ENCODE data around the gene SPN.
"Not testable (repeated sequence)": the region's sequence is repeated elsewhere in the genome, so short reads cannot be mapped to it uniquely, and the experiment has no call there.

The SPN gene

DNA sequence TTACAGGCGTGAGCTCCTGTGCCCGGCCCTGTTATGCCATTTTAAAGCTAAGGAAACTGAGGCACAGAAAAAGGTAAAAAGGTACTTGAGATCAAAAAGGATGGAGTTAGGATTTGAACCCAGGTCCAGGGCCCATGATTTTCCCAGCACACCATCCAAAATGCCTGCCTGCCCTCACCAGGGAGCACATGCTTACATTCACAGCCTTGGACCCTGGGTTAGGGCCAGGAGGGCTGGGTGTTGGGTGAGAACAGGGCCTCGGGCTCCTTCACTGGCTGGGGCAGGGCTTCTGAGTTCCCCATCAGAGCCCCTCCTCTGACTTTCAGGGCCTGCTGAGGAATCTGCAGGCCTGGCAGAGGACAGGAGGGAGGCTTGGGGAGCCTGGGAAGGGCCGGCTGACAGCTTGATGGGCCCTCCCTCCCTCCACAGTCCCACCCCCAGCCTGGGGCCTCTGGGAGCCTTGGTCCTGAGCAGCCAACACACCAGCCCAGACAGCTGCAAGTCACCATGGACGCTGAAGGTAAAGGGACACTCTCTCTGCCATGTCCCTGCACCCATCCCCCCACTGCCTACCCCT lies 15.7 kb downstream of the SPN start, which contains the start of gene QPRT:
QPRT (plus strand) TSS at position 490 of the 577 bp plus-strand sequence; CDS start at position 508, 18 bp downstream.
- DNase-seq (ENCODE audit: low spot score): peak; percentile 49

DNA sequence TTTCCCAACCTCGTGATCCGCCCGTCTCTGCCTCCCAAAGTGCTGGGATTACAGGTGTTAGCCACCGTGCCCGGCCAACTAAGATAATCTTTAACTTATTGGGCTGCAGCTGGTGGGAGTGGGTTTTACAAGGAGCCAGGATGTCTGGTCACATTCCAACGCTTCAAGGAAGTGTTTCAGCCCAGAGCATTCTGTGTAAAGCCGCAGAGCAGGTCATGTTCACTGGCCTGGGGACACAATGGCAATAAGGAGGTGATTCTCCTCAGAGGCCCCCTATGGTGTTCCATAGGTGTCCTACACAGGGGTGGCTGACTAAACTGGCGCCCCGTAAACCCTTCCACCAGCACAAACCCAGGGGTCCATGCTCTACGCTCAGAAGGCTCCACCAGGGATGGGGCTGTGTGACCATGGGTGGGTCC lies 17.1 kb downstream of the SPN start:
- no peak for DNase-seq (ENCODE audit: low spot score)

DNA sequence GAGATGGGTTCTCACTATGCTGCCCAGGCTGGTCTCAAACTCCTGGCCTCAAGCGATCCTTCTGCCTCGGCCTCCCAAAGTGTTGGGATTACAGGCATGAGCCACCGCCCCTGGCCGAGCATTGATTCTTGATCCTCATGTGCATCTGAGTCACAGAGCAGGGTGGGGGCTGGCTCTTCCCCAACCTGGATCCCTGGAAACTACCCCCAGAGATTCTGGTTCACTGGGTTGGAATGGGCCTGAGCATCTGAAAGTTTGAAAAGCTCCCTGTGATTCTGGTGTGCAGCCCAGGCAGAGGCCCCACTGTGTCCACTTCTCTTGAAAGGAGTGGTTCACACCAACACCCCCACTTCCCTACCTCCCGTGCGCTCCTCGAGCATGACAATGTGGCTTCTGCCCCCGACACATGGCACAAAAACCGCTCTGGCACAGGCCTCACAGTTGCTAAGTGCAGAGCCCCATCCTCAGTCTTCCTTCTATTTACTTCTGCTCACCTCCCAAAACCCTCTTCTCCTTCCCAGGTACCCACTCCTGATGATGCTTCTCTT lies 20.6 kb downstream of the SPN start:
- no peak for DNase-seq (ENCODE audit: low spot score)

DNA sequence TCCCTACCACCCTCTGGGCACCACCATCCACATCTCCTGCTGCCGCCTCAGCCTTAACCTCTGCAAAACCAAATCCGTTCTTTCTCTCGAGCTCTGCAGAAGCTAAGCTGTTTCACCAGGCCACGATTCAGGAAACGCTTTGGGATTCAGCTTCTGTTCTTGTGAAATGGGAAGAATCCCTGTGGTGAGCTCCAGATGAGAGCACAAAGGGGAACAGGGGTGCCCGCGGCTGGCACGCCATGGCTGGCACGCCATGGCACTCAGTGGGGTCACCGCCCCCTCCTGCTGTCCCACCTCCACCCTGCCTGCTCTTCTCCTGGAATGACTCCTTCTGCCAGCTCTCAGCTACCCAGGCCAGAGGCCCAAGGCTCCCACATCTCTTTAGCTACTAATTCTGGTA lies 21.6 kb downstream of the SPN start:
- DNase-seq (ENCODE audit: low spot score): no peak

DNA sequence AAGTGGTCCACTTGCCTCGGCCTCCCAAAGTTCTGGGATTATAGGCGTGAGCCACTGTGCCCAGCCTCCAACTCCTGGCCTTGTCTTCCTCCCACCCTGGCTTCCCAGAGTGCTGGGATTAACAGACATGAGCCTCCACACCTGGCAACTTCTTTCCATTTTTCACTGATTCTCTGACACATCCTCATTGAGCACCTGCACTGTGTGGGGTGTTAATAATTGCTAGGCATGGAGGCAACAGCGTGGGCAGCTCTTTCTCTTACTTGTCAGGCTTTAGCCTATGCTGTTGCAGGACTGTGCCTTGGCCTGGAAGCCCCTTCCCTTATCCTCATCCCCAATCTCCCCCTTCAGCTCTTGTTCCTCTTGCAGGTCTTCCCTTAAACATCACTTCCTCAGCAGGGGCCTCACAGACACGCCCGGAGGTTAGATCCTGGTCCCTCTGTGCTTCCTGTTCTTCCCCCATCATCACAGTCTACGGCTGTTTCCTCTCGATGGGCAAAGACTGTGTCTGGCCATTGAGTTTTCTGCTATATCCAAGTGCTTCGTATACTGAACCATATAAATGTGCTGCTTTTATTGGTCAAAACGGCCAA lies 23.8 kb downstream of the SPN start:
- no peak for DNase-seq (ENCODE audit: low spot score)

DNA sequence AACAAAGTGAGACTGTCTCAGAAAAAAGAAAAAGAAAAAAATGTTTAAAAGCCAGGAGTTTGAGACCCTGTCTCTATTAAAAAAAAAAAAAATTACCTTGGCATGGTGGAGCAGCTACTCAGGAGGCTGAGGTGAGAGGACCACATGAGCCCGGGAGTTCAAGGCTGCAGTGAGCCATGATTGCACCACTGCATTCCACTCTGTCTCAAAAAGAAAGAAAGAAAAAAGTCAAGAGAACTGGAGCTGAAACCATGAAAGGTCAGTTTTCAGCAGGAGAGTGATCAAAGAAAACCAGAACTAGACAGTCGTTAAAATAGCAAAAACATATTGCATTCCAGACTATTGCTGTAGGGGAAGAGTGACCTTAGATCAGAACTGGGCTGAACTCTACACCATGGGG lies 24.7 kb downstream of the SPN start:
- DNase-seq (ENCODE audit: low spot score): no peak

DNA sequence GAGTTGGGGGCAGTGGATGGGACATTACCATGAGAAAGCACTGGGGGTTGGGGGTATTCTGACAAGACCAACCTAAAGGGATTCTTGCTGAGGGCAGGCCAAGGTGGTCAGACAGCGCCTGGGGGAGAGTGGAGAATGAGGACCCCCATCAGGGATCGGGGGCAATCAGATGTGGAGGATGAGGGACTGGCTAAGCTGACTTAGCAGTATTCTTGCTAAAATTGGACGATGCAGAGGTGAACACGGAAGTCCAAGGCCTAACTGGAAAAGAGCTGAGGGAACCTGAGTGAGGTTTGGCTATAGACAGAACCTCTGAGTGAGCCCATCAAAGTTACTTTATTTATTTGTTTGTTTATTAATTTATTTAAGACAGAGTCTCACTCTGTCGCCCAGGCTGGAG lies 25.1 kb downstream of the SPN start:
- DNase-seq (ENCODE audit: low spot score): no peak

DNA sequence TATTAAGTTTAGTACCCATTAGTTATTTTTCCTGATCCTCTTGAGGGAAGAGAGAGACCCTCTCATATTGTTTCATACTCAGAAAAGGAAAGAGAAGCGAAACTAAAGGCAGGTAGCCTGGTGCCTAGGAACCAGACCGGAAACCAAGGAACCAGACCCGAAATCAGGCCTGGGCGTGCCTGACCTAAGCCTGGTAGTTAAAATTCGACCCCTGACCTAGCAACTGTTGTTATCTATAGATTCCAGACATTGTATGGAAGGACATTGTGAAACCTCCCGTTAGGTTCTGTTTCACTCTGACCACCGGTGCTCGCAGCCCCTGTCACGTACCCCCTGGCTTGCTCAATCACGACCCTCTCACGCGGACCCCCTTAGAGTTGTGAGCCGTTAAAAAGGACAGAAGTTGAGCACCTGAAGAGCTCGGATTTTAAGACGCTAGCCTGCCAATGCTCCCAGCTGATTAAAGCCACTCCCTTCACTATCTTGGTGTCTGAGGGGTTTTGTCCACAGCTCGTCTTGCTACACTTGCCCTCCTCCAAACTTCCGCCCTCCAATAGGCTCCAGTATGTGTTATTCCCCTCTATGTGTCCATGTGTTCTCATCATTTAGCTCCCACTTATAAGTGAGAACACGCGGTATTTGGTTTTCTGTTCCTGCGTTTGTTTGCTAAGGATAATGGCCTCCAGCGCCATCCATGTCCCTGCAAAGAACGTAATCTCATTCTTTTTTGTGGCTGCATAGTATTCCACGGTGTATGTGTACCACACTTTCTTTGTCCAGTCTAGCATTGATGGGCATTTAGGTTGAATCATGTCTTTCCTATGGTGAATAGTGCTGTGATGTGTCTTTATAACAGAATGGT lies 26.7 kb downstream of the SPN start:
- not testable (repeated sequence) for DNase-seq (ENCODE audit: low spot score)

DNA sequence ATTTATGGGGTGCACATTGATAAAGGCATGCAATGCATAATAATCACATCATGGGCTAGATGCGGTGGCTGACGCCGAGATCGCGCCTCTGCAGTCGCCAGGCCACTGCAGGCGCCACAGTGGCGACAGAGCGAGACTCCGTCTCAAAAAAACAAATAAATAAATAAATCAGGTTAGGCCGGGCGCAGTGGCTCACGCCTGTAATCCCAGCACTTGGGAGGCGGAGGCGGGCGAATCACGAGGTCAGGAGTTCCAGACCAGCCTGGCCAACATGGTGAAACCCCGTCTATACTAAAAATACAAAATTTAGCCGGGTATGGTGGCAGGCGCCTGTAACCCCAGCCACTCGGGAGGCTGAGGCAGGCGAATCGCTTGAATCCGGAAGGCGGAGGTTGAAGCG lies 29.6 kb downstream of the SPN start:
- DNase-seq (ENCODE audit: low spot score): not testable (repeated sequence)

DNA sequence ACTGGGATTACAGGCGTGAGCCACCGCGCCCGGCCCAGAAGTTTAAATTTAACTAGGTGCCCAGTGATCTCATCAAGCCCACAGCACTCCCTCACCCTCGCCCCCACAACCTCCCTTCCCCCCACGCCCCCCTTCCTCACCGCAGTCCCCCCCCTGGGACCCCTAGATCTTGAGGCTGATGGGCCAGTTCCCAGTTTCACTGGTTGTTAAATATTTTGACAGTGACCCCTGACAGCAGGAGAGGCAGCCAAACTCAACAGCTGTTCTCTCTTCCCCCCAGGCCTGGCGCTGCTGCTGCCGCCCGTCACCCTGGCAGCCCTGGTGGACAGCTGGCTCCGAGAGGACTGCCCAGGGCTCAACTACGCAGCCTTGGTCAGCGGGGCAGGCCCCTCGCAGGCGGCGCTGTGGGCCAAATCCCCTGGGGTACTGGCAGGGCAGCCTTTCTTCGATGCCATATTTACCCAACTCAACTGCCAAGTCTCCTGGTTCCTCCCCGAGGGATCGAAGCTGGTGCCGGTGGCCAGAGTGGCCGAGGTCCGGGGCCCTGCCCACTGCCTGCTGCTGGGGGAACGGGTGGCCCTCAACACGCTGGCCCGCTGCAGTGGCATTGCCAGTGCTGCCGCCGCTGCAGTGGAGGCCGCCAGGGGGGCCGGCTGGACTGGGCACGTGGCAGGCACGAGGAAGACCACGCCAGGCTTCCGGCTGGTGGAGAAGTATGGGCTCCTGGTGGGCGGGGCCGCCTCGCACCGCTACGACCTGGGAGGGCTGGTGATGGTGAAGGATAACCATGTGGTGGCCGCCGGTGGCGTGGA lies 31.5 kb downstream of the SPN start:
- no peak for DNase-seq (ENCODE audit: low spot score)

DNA sequence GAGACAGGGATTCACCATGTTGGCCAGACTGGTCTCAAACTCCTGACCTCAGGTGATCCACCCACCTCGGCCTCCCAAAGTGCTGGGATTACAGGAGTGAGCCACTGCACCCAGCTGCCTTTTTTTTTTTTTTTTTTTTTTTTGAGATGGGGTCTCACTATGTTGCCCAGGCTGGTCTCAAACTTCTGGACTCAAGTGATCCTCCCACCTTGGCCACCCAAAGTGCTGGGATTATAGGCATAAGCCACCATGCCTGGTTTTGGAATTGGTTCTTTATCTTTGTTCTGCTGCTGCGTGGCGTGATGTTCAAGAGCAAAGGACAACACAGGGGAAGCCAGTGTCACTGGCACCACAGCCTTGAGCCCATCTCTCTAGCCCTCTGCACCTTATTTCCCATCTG lies 32.6 kb downstream of the SPN start:
- not testable (repeated sequence) for DNase-seq (ENCODE audit: low spot score)

DNA sequence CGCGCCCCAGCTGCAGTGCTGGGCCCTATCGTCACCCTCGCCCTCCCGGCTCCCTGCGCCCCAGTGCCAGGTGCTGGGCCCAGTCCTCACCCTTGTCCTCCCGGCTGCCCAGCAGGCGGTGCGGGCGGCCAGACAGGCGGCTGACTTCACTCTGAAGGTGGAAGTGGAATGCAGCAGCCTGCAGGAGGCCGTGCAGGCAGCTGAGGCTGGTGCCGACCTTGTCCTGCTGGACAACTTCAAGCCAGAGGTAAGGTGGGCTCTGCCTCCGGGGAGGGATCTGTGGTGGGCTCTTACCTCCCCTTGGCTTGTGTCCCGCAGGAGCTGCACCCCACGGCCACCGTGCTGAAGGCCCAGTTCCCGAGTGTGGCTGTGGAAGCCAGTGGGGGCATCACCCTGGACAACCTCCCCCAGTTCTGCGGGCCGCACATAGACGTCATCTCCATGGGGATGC lies 33.9 kb downstream of the SPN start:
- no peak for DNase-seq (ENCODE audit: low spot score)

DNA sequence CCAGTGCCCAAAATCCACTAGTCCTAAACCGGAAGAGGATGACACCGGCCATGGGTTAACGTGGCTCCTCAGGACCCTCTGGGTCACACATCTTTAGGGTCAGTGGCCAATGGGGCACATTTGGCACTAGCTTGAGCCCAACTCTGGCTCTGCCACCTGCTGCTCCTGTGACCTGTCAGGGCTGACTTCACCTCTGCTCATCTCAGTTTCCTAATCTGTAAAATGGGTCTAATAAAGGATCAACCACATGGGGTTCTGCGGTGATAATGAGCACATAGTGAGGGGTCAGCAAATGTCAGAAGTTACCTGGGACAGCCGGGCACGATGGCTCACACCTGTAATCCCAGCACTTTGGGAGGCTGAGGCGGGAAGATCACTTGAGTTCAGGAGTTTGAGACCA lies 34.3 kb downstream of the SPN start:
- DNase-seq (ENCODE audit: low spot score): no peak

DNA sequence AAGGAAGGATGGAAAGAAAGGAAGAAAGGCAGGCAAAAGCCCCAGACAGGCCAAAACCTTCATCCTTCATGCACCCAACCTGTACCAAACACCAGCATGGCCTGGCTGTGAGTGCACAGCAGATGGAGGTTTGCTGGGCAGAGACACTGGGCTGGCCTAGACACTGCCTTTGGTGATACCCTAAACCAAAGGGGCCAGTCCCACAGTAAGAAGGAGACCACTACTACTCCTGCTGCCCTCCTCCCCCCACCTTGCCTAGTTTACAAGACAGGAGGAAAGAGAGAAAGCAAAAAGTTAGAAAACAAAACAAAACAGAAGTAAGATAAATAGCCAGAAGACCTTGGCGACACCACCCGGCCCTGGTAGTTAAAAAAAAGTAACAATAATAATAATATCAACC lies 35.0 kb downstream of the SPN start:
- DNase-seq (ENCODE audit: low spot score): no peak

DNA sequence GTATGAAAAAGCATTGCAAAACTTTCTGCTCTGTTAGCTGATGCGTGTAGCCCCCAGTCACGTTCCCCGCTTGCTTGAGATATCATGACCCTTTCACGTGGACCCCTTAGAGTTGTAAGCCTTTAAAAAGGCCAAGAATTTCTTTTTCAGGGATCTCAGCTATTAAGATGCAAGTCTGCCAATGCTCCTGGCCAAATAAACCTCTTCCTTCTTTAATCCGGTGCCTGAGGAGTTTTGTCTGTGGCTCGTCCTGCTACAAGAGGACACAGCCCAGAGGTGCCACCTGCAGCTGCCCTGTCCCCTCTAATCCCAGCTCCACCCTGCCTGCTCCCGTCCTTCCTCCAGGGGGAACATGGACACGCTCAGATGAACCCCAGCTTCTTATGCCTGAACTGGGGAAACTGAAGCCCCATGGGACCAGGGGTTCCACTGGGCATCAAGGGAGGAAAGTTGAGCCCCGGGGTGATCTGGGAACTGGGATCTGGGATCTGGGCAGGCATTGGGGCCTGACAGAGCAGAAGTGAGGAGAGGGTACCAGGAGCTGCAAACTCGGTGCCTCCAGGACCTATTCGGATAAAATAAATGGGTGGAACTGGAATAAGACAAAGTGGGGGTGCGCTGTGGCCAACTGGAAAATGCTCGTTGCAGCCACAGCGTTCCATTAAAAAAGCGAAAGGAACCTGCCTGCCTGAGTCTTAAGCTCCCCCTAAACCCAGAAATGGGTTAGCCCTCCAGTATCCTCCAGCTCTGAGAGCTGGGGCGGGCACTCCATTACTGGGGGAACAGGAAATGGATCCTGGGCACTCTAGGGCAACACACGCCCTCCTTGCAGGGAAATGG lies 35.7 kb downstream of the SPN start:
- DNase-seq (ENCODE audit: low spot score): no peak

DNA sequence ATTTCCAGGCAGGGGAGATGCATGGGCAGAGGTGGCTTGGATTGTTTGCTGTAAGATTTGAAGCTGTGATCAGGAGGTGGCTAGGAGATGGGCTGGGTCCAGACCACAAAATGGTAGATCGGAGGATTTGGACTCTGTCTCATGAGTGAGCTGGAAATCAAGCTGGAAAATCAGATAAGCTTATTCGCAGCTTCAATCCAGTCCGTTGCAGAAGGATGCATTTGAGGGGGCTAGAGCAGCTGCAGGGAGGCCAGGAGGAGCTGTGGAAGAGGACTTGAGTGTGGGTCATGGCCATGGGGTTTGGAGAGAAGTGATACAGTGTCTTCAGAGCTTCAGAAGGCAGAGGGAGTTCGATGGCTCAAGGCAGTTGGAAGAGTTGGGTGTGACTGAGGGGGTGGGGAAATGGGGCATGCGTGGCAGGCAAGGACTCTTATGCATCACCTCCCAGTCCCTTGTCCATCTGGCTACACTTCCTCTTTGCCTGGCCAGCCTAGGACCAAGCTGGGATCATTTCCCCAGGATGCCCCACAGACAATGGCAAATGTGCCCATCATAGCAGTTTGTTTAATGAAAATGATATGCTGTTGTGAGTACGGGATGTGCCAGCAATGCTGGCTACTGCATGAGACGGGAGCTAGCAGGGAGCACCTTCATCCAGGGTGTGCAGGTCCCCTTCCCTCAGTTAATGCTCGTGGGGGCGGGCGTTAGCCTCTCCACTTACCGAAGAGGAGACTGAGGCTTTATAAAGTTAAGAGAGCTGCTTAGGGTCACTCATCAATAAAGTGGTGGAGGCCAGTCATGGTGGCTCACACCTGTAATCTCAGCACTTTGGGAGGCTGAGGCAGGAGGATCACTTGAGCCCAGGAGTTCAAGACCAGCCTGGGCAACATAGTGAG lies 36.5 kb downstream of the SPN start:
- no peak for DNase-seq (ENCODE audit: low spot score)

DNA sequence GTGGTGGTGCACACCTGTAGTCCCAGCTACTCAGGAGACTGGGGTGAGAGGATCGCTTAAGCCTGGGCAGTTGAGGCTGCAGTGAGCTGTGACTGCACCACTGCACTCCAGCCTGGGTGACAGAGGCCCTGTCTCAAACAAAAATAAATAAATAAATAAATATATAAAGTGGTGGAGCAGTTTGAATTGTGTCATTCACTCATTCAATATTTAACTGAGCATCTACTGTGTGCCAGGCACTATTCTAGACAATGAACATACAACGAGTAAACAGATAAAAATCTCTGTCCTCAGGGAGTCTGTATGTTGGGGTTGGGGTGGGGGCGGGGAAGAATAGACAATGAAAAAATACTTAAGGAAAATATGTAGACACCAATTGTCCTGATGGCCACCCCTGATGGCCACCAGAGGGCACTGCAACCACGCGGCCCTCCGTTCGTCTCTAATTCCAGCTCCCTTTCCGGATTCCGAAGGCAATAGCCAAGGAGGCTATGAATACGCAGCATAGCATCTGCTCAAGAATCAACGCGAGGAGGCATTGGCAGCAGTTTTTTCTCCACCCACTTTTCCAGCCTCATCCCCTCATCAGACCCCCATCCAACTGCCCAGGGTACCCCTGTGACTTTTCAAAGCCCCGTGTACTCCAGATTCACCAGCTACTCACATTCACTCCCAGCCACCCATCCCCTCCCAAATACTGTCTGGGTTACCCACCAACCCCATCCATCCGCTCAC lies 37.4 kb downstream of the SPN start:
- peak; percentile 96 for DNase-seq (ENCODE audit: low spot score)

DNA sequence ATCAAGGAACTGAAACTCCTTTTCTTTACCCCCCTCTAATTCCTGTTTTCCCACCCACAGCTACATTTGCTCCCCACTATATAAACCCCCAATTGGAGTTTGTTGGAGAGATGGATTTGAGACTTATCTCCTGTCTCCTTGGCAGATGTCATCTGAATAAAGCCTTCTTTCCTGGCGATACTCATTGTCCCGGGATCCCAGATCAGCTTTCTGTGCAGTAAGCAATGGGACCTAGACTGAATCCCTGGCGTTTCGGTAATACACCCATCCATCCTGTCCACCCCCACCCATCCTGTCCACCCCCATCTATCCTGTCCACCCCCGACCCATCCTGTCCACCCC lies 38.1 kb downstream of the SPN start:
- DNase-seq (ENCODE audit: low spot score): no peak

DNA sequence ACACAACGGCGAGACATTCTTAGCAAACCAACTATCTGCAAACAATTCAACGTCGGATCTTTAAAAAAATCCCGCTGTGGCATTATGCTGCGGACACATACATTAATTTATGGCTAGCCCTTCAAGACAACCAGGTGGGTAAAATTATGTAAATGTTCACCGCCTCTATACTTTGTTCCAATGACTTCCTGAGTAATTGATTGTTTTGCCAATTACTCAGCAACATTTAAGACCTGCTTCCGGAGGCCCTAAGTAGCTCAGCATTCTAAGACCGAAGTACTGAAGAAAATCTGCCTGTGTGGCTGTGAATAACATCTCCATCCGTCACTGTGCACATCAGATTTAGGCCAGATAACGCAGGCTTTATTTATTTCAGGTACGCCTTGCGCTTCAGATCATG lies 39.2 kb downstream of the SPN start:
- DNase-seq (ENCODE audit: low spot score): no peak
